Neural crest cell (in vitro differentiated cells): ENCODE measurements around the gene TAF5L. TPM values are rescaled to one million over a fixed set of nuclear protein-coding genes. Genes with fewer than 3 reads are reported as not detected.

Experiments
- DNase-seq: peaks from one replicate; pipeline ENCODE4 v3.0.0; 2021; ENCODE audit warnings: low read depth, mixed read lengths, low spot score
- H3K27ac Mint-ChIP-seq: one replicate; pipeline ENCODE4 v1.8.0; 2021; ENCODE audit warnings: mild to moderate bottlenecking, mixed read lengths; ENCODE audit not compliant: unreplicated experiment
- H3K27me3 Mint-ChIP-seq: 2 replicates; pipeline ENCODE4 v1.8.0; 2021; ENCODE audit warnings: low read depth, mild to moderate bottlenecking, mixed read lengths
- H3K36me3 Mint-ChIP-seq: 2 replicates; pipeline ENCODE4 v1.8.0; 2021; ENCODE audit warnings: low read depth, mild to moderate bottlenecking, mixed read lengths
- H3K4me1 Mint-ChIP-seq: 2 replicates; pipeline ENCODE4 v1.8.0; 2021; ENCODE audit warnings: mixed read lengths
- H3K4me3 Mint-ChIP-seq: one replicate; pipeline ENCODE4 v1.8.0; 2021; ENCODE audit warnings: mild to moderate bottlenecking, mixed read lengths
- H3K9me3 Mint-ChIP-seq: 2 replicates; pipeline ENCODE4 v1.8.0; 2021; ENCODE audit warnings: mixed read lengths
- total RNA-seq: library from RNA; stranded (reverse); gene quantifications from 2 replicates; pipeline ENCODE4 v1.2.1, GENCODE V29; 2021
- TF ChIP-seq, protein P1 (sequence below): fragments of 200-600 bp; sonication (generic); conservative IDR thresholded peaks from 2 replicates; pipeline ENCODE4 v1.5.0; 2021; ENCODE audit warnings: antibody characterized with exemption, mild to moderate bottlenecking

The TAF5L gene
- total RNA-seq, 1 donor from 2014 or later, result 29.7 TPM

DNA sequence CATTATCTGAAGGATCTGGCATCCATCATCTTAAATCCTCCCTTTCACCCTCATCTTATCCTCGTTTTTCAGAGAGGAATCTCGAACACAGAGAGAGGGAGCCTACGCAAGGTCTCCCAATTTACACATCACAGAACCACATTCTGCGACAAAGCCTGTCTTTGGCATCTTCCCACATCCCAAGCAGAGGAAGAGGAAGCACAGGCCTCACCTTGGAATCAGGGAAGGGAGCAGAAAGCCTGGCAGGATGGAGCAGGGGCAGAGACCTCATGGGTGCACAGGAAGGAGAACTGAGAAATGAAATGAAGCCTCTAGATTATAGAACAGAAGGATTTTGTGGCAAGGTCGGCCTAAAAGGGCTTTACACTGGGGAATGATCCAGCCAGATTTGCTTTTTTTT, 73.2 kb downstream of the TAF5L start:
- no peak overlapping the region for H3K4me3 Mint-ChIP-seq
- peak overlapping the region; percentile 86 for H3K27ac Mint-ChIP-seq
- H3K36me3 Mint-ChIP-seq, result no peaks in the 10 kb centered on the region
- H3K27me3 Mint-ChIP-seq, result no peaks in the 10 kb centered on the region
- DNase-seq, result no peak
- no peaks in the 10 kb centered on the region for H3K9me3 Mint-ChIP-seq
- TF ChIP-seq, protein P1, sequence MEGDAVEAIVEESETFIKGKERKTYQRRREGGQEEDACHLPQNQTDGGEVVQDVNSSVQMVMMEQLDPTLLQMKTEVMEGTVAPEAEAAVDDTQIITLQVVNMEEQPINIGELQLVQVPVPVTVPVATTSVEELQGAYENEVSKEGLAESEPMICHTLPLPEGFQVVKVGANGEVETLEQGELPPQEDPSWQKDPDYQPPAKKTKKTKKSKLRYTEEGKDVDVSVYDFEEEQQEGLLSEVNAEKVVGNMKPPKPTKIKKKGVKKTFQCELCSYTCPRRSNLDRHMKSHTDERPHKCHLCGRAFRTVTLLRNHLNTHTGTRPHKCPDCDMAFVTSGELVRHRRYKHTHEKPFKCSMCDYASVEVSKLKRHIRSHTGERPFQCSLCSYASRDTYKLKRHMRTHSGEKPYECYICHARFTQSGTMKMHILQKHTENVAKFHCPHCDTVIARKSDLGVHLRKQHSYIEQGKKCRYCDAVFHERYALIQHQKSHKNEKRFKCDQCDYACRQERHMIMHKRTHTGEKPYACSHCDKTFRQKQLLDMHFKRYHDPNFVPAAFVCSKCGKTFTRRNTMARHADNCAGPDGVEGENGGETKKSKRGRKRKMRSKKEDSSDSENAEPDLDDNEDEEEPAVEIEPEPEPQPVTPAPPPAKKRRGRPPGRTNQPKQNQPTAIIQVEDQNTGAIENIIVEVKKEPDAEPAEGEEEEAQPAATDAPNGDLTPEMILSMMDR, result no peak
- peaks cover 48% of the 10 kb centered on the region for H3K4me1 Mint-ChIP-seq

DNA sequence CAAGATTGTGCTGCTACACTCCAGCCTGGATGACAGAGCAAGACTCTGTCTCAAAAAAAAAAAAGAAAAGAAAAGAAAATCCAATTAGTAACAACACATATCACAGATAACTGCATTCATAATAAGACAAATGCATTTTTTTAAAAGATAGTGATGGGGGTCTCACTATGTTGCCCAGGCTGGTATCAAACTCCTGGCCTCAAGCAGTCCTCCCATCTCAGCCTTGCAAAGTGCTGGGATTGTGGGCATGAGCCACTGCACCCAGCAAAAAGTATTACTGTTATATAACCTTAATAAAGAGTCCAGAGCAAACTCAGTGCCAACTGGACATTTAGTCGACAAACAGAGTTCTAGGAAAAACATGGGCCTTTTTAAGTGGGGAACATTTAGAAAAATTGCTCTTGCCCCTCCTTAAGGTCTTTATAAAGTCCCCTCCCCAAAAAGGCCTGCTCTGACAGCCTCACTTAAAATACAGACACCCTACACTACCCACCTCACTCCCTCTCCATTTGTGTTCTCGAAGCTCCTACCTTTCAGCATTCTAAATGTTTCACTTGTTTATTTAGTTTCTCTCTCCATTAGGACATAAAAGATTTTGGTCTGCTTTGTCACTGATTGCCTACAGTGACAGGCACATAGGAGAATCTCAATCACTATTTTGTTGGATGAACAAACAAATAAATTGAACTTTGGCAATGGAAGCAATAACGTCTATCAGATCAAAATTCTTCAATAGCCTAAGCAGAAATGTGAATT, 74.9 kb downstream of the TAF5L start:
- Mint-ChIP-seq H3K4me1 (peaks cover 37% of the 10 kb centered on the region), H3K36me3 (no peaks in the 10 kb centered on the region), H3K4me3 (no peak overlapping the region), H3K27ac (no peak overlapping the region), H3K9me3 (no peaks in the 10 kb centered on the region), H3K27me3 (no peaks in the 10 kb centered on the region)
- TF ChIP-seq, protein P1, result no peak
- no peak for DNase-seq

DNA sequence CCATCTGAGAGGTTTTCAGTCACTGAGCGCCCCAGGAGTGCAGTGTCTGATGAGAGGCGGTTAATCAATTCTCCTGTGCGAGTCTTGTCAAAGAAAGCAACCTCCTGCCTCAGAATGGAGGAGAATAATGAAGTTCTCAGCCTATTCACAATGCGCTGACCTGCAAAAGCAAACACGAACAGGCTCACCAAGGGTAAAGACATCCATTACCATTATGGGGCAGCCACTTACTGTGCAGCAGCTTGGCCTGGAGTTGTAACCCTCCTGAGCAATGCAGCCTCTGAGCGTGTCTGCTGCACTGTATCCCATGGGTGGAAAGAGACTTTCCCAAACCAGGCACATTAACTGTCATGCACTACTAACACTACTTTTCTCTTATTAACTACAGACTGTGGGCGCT, 78.4 kb downstream of the TAF5L start:
- Mint-ChIP-seq H3K4me3 (no peak overlapping the region), H3K9me3 (no peaks in the 10 kb centered on the region), H3K27ac (peak overlapping the region; percentile 71)

DNA sequence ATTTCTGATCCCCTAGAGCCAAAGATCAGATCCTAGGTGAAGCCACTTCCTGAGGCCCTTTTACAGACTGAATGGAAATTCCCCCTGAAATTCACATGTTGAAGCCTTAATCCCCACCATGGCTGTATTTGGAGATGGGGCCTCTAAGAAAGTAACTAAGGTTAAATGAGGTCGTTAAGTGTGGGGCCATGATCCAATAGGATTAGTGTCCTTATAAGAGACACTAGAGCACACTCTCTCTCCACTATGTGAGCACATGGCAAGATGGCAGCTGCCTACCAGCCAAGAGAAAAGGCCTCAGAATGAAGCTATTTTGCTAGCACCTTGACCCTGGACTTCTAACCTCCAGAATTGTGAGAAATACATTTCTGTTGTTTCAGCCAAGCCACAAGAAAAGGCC, 81.3 kb downstream of the TAF5L start:
- Mint-ChIP-seq H3K27me3 (no peaks in the 10 kb centered on the region), H3K27ac (no peak overlapping the region), H3K36me3 (peaks cover 14% of the 10 kb centered on the region), H3K9me3 (no peaks in the 10 kb centered on the region), H3K4me3 (no peak overlapping the region), H3K4me1 (peaks cover 7% of the 10 kb centered on the region)
- TF ChIP-seq, protein P1, result no peak
- DNase-seq, result no peak

More for the DNA sequence above, 78.4 kb downstream of the TAF5L start:
- no peak for DNase-seq
- TF ChIP-seq, protein P1, result no peak
- peaks cover 16% of the 10 kb centered on the region for H3K4me1 Mint-ChIP-seq
- H3K36me3 Mint-ChIP-seq, result peaks cover 8% of the 10 kb centered on the region
- no peaks in the 10 kb centered on the region for H3K27me3 Mint-ChIP-seq

Other genes starting within 250 kb of the TAF5L start
- 0.23 and 0.48 TPM in 2 replicates for gene ACTA1, start 192.0 kb downstream of the TAF5L start, total RNA-seq
- gene NUP133, start 117.8 kb downstream of the TAF5L start, total RNA-seq, result 63.7 and 66.1 TPM in 2 replicates
- 24.0 and 25.2 TPM in 2 replicates for gene ABCB10, start 67.4 kb downstream of the TAF5L start, total RNA-seq
- 25.9 and 27.1 TPM in 2 replicates for gene URB2, start 125 bp upstream of the TAF5L start, total RNA-seq